CD4-positive, alpha-beta T cell treated with Interleukin-4 for 4 hours (primary cell): Measurements from ENCODE around the gene ISOC1.

Experiments used
- DNase-seq: peaks from one replicate; pipeline ENCODE4 v3.0.0-alpha.2; 2020

The ISOC1 gene

DNA sequence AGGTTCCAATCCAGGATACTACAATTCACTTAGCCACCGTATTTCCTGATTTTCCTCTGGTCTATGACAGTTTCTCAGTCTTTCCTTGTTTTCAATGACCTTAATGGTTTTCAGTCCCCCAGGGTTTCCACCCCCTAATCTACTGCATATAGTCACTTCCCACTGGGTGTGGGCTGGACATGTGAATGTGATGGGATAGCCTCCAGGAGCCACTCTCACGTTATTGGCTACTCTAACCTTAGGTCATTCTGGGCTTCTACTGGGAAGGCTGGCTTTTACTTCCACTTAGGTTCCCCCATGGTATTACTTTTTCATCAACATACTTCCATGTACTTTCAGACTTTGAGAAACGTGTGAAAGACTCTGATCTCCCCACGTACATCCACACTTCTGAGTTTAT is 46.5 kb downstream of the ISOC1 start:
- no peak for DNase-seq

DNA sequence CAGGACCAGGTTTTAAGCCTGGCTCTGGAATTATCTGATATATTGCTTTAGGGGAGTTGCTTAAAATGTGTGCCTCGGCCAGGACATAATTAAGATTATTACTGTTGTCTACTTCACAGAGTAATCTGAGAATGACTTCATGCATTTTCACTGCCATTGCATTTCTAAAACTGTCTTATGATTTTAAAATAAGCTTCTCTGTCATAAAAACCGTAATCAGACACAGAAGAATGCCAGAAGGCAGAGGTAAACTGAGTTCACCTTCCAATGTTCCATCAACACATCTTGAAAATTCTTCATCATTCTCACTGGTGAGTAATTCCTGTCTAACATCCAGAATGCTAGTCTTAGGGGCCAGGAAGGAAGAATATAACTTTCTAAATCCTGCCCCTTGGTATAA is 47.1 kb downstream of the ISOC1 start:
- no peak for DNase-seq

DNA sequence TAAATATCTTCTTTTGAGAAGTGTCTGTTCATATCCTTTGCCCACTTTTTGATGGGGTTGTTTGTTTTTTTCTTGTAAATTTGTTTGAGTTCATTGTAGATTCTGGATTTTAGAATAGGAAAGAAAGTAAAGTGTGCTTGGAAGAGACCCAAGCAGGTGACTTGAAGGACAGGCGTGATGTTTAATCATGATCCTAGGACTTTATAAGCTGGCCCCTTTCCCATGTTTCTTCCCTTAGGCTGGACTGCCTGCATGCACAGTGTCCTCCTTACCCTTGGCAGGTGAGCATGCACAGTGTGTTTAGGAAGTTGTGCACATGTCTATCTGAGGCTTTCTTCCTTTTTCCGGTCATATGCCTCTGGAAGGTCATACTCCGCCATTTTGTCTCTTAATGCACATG is 61.3 kb downstream of the ISOC1 start:
- no peak for DNase-seq

DNA sequence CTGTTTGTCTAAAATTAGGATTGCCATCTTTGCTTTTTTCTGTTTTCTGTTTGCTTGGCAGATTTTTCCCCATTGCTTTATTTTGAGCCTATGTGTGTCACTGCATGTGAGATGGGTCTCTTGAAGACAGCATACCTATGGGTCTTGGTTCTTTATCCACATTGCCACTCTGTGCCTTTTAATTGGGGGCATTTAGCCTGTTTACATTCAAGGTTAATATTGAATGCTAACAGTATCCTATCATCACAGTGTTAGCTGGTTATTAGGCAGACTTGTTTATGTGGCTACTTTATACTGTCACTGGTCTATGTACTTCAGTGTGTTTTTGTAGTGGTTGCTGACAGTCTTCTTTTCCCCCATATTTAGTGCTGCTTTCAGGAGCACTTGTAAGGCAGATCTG is 67.3 kb downstream of the ISOC1 start:
- DNase-seq, result no peak
